A673 (cell line): ENCODE measurements around the gene MCM3AP.

Experiments
- EZH2 ChIP-seq: fragments of 200-600 bp; sonication (generic); IDR thresholded peaks from 2 replicates; pipeline ENCODE4 v1.6.1; 2017; ENCODE audit warnings: borderline replicate concordance, low read depth, mild to moderate bottlenecking, mixed read lengths, antibody characterized with exemption, low read length; ENCODE audit not compliant: poor library complexity, severe bottlenecking
- TF ChIP-seq, protein P1 (sequence below): fragments of 300-800, 200-600 bp; sonication (generic); conservative IDR thresholded peaks from 2 replicates; pipeline ENCODE4 v1.5.1; 2017; ENCODE audit warnings: low read depth, mild to moderate bottlenecking, antibody characterized with exemption, low read length, moderate library complexity, mixed read lengths

DNA sequence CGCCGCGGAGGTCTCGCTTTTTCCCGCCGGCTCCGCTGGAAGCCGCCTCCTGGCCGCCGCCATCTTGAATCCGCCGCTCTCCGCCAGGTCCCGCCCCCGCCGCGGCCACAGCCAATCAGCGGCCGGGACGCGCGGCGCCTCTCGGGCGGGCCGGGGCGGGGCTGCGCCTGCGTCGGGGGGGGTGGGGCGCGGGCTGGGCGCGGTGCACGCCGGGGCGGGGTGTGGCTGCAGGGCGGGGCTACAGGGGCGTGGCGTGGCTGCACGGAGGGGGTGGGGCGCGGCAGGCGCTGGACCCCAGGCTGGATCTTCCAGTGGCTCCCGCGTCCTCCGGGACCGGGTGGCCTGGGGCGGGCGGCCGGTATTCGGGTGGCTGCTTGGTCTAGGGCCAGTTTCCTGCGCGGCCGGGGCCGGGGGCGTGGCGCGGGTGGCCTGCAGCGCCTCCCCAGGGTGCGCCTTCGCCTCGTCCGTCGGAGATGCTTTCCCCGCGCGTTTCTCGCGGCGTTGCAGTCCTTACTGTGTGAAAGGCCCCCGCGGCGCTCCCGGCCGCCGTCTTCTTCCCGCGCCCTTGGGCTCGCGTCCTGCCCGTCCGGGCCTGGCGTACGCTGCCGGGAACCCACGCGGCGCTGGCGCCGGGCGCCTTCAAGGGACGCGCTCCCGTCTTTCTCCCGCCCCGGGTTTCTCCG lies 39.1 kb upstream of the MCM3AP start:
- TF ChIP-seq, protein P1, sequence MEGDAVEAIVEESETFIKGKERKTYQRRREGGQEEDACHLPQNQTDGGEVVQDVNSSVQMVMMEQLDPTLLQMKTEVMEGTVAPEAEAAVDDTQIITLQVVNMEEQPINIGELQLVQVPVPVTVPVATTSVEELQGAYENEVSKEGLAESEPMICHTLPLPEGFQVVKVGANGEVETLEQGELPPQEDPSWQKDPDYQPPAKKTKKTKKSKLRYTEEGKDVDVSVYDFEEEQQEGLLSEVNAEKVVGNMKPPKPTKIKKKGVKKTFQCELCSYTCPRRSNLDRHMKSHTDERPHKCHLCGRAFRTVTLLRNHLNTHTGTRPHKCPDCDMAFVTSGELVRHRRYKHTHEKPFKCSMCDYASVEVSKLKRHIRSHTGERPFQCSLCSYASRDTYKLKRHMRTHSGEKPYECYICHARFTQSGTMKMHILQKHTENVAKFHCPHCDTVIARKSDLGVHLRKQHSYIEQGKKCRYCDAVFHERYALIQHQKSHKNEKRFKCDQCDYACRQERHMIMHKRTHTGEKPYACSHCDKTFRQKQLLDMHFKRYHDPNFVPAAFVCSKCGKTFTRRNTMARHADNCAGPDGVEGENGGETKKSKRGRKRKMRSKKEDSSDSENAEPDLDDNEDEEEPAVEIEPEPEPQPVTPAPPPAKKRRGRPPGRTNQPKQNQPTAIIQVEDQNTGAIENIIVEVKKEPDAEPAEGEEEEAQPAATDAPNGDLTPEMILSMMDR: no peak
- no peak for TF ChIP-seq EZH2
